HG03103 (cell line): ENCODE results near the gene PPOX.

Source experiments
- ATAC-seq: cut with Tn5 transposase; IDR thresholded peaks from one replicate; pipeline ENCODE4 v1.9.1; 2021; ENCODE audit warnings: low read depth; ENCODE audit not compliant: unreplicated experiment

The PPOX gene

DNA sequence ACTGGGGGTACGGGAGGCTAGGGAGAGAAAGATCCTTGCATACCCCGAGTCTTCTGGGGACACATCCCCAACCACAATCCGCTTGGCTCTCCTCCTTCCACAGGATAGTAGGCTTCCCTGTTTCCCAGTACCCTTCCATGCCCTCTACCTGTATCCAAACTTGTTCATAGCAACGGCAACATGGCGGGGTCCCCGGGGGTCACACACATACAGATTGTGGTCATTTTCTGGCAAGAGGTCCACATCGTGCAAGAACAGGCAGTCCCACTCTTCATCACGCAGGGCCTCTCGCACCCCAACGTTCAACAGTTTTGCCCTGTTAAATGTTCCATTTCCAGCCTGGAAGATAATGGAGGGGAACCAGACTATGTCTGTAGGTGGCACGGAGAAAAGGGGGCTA, 7.5 kb downstream of the PPOX start:
- no peak for ATAC-seq

DNA sequence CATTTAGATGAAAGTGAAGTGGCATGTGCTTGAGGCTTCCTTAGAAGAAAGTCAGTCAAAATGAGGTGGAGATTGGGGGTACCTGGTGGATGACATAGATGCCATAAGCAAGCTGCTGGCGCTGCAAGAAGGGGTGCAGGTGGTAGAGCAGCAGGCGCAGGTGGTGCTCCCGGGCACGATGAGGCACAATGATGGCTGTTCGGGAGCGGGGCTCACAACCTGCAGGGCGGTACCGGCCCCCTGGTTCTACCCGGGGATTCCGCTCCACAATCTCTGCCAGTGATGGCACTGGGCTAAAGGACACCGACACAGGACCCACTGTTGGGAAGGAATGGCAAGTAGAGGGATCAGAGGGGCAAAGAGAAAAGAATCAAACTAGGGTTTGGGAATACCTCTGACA, 8.7 kb downstream of the PPOX start:
- no peak for ATAC-seq

DNA sequence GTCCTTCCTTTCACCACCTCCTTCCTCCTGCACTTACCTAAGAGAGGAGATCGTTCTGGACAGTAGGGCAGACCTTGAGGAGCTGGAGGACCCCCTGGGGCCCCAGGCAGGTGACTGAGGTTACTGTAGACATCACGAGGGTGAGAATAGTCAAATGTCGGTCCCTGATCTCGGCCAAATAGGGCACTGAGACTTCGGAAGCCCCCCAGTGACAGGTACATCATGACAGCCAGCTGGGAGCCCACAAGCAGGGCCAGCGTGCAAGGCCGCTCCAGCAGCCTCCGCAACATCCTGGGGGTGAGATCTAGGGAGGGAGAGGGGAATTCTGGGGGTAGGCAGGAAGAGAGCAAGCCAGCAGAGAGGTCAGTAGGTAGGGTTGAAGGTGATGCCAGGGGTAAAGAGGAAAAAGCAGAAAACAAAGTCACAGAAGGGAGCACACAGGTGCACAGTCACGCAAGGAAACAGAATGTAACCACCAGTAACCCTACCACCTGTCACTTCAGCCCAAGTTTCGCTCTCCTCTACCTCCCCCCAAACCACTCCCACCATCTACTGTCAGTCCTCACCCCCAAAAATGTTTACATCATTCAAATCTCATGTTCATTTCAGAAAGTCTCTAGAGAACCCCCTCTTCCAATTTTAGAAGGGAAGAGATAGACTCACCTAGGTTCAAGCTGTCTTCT, 9.7 kb downstream of the PPOX start:
- no peak for ATAC-seq

DNA sequence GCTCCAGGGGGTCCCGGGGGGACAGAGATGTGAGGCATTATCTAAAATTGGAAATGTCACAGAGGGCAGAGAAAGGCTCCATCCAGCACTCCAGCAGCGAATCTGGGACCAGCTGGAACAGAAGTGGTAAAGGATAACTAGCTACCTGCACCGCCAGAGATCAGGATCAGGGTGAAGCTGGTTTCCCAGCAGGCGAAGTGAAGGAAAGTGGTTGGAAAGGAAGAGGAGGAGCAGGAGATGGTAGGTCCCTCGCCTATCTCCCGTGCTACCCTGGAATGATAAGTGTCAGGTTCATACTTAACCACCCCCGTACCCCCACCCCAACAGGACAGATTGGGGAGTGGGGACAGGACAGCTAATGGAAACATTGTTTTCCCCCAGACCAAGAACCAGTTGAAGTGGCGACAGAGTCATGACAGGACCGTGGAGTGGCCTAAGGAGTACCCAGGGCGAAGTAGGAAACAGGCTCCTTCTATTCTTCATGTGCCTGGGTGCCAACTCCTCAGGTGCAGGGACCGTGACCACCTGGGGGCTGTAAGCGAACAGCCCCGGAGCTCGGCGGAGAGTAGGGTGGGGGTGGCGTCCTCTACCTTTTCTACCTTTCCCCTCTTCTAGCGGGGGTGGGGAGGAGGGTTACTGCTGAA, 10.4 kb downstream of the PPOX start:
- no peak for ATAC-seq

DNA sequence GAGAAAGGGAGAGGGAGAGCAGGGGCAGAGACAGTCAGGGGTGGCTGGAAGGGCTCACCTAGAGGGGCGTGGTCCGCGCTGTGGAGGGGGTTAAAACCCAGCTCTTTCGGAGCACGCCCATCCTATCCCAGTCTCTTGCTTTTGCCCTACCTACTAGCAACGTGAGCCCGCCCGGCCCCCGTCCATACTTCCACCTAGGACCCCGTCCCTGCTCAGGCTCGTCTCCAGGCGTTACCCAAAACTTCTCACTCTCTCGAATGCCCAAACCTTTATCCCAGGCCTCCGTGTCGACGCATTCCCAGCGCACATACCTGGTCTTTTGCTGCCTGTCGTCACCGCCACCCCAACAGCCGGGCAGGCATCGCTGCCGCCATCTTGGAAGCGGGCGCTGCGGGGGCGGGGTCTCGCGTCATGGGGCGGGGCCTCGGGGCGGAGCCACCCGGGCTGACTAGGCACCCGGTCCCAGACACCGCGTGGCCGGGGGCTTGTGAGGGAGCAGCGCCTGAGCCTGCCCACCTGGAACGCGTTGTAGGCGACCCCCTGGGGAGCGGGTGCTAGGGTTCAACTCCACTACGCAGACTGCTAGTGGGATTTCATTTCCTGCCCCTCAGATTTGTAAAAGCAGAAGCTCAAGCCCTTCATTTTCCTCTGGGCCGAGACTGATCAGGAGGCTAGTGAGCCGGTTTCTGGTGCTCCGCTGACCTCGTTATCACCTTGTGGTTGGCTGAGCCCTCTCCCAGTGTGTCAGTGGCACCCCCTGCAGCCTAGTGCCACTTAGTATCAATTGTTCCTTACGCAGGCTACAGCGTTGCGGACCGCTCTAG, 11.1 kb downstream of the PPOX start, which contains the start of gene B4GALT3:
B4GALT3 (minus strand) TSS at position 396 of the 824 bp plus-strand sequence. CDS start 1,447 bp downstream, outside the sequence.
- peak; percentile 66 for ATAC-seq

DNA sequence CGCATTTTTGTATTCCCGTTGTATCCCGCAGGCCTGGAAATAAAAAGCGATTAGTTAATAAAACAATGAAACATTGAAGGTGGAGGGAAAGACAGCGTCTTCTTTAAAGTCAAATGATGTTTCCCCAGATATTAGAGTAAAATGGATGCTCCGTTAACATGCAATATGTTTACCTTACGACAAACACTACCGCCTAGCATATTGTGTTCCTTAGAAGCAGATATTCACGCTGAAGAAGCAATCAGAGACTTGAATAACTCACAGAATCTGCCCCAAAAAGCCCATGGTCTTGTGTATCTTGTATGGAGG, 11.7 kb downstream of the PPOX start:
- no peak for ATAC-seq

DNA sequence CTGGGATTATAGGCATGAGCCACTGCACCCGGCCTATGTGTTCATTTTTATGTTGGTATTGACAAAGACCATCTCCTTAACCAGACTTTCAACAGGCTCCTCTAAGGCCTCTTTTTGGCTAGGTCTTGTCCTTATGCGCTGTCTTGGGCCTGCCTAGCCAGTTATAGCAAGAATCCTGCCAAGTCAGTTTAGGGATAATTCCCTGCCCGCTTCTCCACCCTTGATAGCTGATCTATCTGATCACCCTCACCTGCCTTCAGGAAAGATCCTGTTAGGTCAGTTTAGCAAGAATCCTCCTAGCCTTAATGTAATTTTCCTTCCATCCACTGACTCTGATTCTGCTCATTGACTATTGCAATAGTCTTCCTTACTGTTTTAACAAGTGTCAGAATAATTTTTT, 13.5 kb downstream of the PPOX start:
- ATAC-seq, result no peak

DNA sequence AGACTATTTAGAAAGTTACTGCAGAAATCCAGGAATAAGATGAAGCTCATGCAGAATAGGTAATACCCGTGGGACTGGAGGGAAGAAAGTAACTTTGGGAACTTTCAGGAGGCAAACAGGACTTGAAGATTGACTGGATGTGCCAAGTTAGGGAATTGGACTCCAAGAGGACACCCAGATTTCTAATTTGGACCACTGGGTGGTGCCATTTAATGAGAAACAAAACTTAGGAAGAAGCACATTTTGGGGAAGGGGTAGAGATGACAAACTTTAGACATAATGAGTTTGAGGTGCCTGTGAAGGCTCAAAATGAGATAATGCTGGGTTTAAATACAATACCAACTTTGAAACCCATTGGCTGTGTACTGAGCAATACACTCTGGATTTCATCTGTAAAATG, 14.4 kb downstream of the PPOX start:
- no peak for ATAC-seq

DNA sequence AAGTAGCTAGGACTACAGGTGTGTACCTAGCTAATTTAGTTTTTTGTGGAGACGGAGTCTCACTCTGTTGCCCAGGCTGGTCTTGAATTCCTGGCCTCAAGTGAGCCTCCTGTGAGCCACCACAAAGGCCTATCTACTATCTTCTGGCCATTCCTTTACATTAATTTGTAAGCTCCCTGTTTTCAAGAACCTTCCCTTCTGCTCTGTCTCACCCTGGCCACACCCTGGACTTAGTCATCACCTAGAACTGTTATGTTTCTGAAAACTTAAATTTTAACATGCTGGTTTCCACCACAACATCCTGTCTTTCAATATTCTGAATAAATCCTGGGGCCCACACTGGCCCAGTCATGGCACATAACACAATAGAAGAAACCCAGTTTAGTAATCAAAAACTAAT, 16.0 kb downstream of the PPOX start:
- ATAC-seq, result peak; percentile 34

DNA sequence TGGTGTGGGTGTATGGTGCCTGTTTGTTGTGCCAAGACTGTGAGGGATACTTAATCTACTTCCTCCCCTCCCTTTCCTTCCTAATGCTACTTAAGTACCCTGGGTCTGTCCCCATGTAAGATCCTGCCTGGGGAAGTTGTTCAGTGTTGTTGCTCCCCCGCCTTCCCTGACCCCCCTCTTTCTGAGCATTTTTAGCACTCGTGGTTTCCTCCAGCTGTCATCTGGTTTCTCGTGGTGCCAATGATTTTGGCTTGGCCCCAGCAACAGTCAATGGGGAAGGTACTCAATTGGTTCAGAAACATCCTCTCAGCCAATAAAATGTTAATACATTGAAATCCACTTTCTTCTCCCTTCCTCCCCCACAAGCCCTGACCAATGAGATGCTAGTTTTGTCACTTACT, 19.1 kb downstream of the PPOX start:
- ATAC-seq, result peak; percentile 48

DNA sequence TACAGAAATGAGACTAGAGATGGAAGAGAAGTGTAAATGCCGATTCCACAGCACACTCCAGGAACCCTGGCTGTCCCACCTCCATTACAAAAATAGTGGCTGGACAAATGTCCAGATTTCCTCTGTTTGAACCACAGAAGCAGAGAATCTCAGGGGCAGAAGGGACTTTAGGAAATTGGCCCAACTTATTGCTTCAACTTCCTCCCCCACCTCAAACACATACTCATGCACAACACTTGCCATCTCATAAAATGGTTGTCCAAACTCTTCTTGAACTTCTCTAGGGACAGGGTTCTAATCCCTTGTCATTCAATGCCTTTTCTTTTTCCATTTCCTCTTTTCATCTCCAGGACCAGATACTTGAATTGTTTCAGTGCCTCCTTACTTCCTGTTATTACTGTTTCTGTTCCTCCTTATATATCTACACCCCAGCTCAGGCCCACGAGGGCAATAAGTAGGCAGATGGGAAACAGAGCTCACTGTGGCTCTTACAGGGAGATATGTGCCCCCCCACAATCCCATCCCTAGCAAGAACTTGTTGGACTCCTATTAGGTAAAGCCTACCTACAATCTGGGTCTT, 19.6 kb downstream of the PPOX start:
- no peak for ATAC-seq

DNA sequence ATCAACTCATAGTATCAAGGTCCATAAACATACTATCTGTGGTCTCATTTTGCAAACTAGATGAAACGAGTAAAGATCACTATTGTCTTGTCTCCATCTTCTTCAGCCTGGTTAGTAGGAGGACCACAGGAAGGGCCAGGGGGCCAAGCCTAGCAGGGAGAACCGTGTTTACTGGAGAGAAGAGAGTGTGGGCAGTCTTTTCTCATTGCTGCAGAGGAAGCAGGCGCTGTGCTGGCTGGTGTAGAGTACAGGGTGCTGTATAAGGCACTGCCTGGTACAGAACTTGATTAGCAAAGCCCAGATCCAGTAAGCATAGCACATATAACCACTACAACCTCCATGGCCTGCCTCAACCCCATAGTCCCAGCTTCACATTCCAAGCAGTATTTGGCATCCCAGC, 21.1 kb downstream of the PPOX start:
- no peak for ATAC-seq

DNA sequence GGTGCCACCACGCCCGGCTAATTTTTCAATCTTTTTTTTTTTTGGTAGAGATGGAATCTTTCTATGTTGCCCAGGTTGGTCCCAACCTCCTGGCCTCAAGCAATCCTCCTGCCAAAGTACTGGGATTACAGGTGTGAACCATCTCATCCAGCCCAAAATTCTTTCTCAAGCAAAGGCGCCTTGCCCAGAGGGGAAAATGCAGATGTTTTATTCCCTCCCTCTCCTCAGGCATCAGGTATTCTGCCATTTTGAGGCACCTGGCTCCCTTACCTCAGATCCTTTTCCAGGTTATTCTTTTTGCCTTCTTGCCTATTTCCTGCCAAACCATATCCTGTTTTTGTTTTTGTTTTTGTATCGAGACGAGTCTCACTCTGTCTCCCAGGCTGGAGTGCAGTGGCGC, 22.2 kb downstream of the PPOX start:
- no peak for ATAC-seq

DNA sequence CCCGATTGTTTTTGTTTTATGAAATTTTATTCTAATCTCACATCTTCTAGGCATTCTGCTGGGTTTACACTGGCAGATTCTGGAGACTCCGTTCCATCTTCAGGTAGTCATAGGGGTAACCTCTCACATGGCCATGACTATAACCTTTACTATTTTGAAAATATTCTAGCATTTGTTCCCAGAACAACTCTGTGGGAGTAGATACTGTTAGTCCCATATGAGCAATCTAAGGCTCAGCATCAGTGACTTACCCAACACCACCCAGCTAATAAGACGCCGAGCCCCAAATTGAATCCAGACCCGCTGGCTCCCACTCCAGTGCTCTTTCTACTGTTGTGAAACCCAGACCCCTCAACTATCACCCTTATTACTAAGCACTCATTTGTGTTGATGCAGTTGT, 22.8 kb downstream of the PPOX start:
- no peak for ATAC-seq

DNA sequence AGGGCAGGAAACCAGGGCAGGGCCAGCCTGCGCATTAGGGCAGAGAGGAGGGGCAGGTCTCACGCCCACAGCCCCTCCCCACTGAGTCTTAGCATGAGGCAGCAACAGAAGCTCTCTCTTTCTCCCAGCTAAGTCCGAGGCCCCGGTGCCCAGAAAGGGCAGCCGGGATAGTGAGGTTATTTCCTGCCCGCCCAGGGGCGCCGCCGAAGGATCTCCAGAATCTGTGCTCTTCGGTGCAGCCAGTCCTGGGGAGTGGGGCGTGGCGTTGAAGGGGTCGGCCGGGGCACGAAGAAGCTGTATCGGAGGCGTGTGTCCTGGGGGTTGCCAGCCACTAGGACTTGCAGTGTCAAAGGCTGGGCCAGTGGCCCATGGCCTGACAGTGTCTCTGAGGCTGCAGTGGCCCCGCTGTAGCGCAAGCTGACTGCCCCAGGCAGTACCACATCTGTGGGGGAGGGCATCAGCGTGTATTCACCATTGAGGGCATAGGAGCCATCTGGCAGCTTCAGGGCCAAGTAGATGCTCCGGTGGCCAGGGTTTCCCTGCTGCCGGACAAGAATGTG, 24.8 kb downstream of the PPOX start:
- ATAC-seq, result no peak

DNA sequence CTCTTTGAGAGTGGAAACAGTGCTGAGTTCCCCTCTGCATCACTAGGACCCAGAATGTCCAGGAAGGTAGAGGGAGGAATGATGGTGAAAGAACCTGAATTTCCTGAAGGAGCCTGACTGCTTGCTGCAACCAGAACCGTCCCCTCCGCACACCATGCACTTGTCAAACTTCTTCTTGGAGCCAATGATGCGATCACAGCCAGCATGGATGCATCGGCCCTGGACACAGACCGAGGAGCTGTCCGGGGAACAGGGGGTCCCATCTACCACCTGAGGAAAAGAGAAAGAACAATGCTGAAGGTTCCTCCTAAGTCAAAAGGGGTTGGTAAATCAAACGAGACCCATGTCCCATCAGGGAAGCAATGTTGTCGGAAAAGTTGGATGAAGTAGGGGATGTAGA, 25.7 kb downstream of the PPOX start:
- ATAC-seq, result no peak

DNA sequence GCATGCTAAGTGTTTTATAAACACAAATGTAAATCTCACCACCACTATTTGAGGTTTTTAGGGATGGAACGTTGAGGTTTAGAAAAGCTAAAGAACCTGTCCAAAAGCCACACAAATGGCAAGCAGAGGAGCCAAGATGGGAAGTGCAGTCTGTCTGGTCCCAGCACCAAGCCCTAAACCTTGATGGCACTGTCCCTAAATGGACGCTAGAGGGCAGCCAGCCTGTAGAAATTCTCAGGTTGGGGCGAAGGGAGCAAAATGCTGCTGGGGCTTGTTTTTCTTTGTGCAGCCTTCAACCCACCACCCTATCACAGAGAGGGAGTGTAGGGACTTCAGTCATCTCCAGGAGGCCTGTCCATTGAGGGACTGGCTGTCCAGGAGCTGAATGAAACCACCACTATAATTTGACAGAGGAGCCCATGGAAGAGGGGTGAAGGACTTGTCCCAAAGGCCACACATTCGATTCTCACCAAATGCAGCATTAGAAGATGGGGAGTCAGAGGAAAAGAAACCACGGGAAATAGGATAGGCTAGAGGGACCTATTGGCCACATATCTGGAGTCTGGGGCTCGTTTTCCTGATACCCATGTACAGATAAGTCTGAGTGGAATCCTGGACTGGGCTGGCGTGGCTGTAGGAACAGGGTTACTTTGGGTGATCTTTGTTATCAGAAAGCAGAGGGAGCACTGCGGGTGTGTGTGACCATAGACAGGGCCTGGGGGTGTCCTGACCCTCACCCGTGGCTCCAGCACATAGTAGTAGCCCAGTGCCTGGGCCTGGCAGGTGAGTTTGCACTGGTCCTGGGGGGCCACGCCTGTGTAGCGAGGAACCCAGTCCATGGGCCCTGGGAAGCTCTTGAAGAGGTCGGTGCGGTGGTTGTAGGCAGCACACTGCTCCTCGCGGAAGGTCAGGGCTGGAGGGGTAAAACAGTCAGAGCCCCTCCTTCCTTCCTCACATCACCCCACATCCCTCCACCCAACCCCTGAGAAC, 26.5 kb downstream of the PPOX start:
- ATAC-seq, result no peak

DNA sequence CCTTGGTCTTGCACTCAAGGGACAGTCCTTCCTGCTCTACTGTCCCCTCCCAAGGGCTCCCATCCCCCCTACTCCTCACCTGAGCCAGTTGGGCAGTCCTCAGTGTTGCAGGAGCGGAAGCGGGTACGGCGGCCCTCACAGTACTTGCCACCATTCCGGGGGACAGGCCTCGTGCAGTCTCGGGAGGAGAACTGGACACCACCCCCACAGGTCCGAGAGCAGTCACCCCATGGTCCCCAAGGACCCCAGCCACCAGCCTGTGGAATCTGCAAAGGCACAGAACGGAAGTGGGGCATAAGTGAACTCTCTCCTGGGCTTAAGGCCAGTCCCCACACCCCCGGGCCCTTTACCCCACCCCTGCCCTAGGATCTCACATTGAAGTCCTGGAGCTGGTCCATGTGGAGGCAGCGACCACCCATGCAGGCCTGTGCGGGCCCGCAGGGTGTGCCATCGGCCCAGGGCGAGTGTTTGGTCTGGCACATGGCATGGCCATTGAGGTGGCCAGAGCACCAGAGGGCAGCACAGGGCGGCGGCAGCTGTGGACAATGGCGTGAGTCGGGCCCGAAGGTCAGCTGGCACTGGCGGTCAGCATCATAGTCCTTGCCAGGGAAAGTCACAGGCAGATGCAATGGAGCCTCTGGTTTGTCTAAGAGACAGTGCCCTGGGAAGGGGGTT, 27.5 kb downstream of the PPOX start:
- ATAC-seq, result no peak

DNA sequence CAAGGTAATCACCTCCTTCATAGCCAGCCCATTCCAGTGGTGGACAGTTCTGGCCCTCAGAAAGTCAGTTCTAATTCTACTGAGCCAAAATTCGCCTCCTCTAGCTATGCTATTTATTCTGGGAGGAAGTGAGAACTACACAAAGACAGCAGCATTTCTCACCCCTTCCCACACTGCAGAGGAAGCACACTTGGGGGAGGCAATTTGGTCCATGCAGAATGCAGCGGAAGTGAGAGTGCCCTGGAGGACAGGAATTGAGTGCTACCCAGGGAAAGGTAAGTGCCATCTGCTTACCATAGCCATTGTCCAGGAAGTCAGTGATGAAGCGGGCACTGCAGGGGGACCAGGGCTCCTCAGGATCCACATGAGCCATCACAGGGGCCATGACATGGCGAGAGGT, 28.9 kb downstream of the PPOX start:
- no peak for ATAC-seq
